ENCODE results near the gene ODC1.

DNA sequence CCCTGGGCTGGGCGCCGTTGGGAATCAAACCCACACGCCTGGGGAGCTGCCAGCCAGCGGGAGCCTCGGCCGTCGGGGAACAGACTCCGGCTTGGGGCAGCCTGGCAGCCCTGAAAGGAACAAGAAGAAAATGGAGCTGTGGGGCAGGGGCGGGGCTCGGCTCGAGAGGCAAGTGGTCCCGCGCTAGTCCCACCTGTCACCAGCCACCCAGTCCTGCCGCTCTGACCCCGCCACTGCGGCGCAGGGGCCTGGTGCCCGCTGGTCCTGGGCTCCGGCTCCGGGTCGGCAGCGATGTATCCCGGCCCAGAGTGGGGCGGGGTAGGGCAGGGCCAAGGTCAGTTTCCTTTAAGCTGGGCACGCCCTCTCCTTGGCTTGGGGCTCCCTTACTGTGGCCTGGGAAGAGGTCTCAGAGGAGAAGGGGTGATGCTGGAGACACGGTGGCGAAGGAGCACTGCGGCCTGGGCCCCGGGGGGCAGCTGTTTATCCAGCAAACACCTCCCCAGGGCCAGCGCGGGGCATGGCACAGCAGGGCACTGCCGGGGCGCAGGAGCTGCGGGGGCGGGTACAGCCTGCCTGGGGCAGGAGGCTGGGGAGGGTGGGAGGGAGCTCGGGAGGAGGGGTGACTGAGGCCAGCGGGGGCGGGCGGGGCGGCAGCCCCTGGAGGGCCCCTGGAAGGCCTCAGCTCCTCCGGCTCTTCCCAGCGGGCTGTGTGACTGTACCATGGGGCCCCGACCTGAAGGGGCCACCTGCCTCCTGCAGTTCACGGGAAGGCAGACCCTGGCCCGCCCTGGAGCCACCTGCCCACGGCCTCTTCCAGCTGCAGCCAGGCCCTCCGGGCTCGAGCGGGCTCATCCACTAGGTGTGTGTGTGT is 15.6 kb downstream of the ODC1 start:
- TF ChIP-seq, protein P1, sequence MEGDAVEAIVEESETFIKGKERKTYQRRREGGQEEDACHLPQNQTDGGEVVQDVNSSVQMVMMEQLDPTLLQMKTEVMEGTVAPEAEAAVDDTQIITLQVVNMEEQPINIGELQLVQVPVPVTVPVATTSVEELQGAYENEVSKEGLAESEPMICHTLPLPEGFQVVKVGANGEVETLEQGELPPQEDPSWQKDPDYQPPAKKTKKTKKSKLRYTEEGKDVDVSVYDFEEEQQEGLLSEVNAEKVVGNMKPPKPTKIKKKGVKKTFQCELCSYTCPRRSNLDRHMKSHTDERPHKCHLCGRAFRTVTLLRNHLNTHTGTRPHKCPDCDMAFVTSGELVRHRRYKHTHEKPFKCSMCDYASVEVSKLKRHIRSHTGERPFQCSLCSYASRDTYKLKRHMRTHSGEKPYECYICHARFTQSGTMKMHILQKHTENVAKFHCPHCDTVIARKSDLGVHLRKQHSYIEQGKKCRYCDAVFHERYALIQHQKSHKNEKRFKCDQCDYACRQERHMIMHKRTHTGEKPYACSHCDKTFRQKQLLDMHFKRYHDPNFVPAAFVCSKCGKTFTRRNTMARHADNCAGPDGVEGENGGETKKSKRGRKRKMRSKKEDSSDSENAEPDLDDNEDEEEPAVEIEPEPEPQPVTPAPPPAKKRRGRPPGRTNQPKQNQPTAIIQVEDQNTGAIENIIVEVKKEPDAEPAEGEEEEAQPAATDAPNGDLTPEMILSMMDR (IDR thresholded peaks at IDR 0.05) = no peak
- TF ChIP-seq POLR2A (IDR thresholded peaks at IDR 0.05) = no peak

Measured in uterus (tissue), 2 donors.